GM12872 (cell line): ENCODE results near the gene OR10C1.

Source experiments
- CTCF ChIP-seq: IDR thresholded peaks from 3 replicates; pipeline ENCODE4 v1.5.1; 2011; ENCODE audit warnings: low read depth, mild to moderate bottlenecking, low read length, moderate library complexity; ENCODE audit not compliant: insufficient read depth

Gene OR10C1

GRCh38 chr6:29424575-29424974 lies 14.5 kb upstream of the OR10C1 start:
- TF ChIP-seq CTCF = no peak

GRCh38 chr6:29425075-29425474 lies 14.0 kb upstream of the OR10C1 start:
- TF ChIP-seq CTCF = no peak

- TF ChIP-seq CTCF = no peak
These were observed 12.5 kb upstream of the OR10C1 start for GRCh38 chr6:29426654-29427053.

- TF ChIP-seq CTCF = no peak
These were observed 3.6 kb downstream of the OR10C1 start for GRCh38 chr6:29442719-29443118.

- no peak for TF ChIP-seq CTCF
These were observed 8.6 kb downstream of the OR10C1 start for GRCh38 chr6:29447670-29448069.

- no peak for TF ChIP-seq CTCF
These were observed 12.5 kb downstream of the OR10C1 start for GRCh38 chr6:29451471-29452193.

GRCh38 chr6:29456971-29457370 lies 17.9 kb downstream of the OR10C1 start, which contains the start of the genes OR11A1 and OR2H1:
TSS of gene OR11A1 (minus strand) at chr6:29457071. CDS start at chr6:29427641, 29,430 bp downstream.
TSS of gene OR2H1 (plus strand) at chr6:29457155. CDS start at chr6:29461770, 4,615 bp downstream.
- no peak for TF ChIP-seq CTCF
